A549 (cell line): ENCODE measurements around the gene CCDC85C.

ENCODE experiments used
- JUN ChIP-seq, 2 experiments: fragments of >200 bp; sonication (Bioruptor Twin); formaldehyde crosslinking; IDR thresholded peaks; 2 replicates in 1 of 2; 3 replicates in 1 of 2; pipeline ENCODE4 v1.6.1; 2016 to 2017
- MYC ChIP-seq: IDR thresholded peaks from 2 replicates; pipeline ENCODE4 v1.6.1; 2012; ENCODE audit warnings: mild to moderate bottlenecking, inconsistent platforms, low read length, improper control_type of control experiment, borderline replicate concordance
- NR3C1 ChIP-seq: fragments of >200 bp; sonication (Bioruptor Twin); formaldehyde crosslinking; IDR thresholded peaks from 3 replicates; pipeline ENCODE4 v1.6.1; 2017
- POLR2AphosphoS2 ChIP-seq: conservative IDR thresholded peaks from 2 replicates; pipeline ENCODE4 v1.6.1; 2012; ENCODE audit warnings: low read length, improper control_type of control experiment, inconsistent platforms
- ZC3H11A ChIP-seq: fragments of 450-650 bp; IDR thresholded peaks from 2 replicates; pipeline ENCODE4 v1.6.1; 2014; ENCODE audit warnings: antibody characterized with exemption, mild to moderate bottlenecking
- TF ChIP-seq, protein P1 (sequence below): fragments of >200 bp; sonication (Bioruptor Twin); formaldehyde crosslinking; IDR thresholded peaks from 3 replicates; pipeline ENCODE4 v1.5.1; 2016

- TF ChIP-seq NR3C1 (no peak), MYC (no peak), ZC3H11A (no peak), POLR2AphosphoS2 (no peak), JUN (IDR thresholded peaks at IDR 0.05) (no peak)
- TF ChIP-seq, protein P1, sequence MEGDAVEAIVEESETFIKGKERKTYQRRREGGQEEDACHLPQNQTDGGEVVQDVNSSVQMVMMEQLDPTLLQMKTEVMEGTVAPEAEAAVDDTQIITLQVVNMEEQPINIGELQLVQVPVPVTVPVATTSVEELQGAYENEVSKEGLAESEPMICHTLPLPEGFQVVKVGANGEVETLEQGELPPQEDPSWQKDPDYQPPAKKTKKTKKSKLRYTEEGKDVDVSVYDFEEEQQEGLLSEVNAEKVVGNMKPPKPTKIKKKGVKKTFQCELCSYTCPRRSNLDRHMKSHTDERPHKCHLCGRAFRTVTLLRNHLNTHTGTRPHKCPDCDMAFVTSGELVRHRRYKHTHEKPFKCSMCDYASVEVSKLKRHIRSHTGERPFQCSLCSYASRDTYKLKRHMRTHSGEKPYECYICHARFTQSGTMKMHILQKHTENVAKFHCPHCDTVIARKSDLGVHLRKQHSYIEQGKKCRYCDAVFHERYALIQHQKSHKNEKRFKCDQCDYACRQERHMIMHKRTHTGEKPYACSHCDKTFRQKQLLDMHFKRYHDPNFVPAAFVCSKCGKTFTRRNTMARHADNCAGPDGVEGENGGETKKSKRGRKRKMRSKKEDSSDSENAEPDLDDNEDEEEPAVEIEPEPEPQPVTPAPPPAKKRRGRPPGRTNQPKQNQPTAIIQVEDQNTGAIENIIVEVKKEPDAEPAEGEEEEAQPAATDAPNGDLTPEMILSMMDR, result no peak
Observed at GRCh38 chr14:99633141-99633540, 29.1 kb upstream of the CCDC85C start.
